ENCODE data around the gene FRMD4A. TPM values are rescaled to one million over a fixed set of nuclear protein-coding genes. Genes with fewer than 3 reads are reported as not detected.
"Not testable (repeated sequence)": the region's sequence is repeated elsewhere in the genome, so short reads cannot be mapped to it uniquely, and the experiment has no call there.

FRMD4A gene
- total RNA-seq, 2 experiments from 2014 or later: 7.1 to 7.2 TPM

DNA sequence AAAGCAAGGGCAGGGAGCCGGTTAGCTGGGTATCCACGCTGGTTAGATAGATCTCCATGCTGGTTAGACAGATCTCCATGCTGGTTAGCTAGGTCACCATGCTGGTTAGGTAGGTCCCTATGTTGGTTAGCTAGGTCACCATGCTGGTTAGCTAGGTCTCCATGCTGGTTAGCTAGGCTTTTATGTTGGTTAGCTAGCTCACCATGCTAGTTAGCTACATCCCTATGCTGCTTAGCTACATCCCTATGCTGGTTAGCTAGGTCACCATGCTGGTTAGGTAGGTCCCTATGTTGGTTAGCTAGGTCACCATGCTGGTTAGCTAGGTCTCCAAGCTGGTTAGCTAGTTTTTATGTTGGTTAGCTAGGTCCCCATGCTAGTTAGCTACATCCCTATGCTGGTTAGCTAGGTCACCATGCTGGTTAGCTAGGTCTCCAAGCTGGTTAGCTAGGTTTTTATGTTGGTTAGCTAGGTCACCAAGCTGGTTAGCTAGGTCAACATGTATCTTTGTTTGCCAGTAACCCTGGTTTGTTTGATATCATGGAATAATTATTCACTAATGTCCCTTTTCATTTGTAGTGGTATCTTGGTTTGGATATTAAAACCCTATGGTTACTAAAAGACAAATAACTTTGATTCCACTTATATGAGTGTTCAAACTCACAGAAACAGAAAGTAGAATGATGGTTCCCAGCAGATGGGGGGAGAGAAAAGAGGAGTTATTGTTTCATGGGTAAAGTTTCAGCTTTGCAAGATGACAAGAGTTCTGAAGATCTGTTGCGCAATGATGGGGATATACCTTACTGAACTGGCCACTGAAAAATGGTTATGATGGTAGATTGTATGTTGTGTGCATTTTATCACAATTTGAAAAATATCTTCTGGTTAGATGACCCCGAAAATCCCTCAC, 607.7 kb downstream of the FRMD4A start:
- Mint-ChIP-seq H3K27me3 (no peaks in the 10 kb centered on the region), H3K9me3 (no peaks in the 10 kb centered on the region), H3K36me3 (no peaks in the 10 kb centered on the region), H3K27ac (no peak overlapping the region), H3K4me1 (peaks cover 16% of the 10 kb centered on the region), H3K4me3 (no peak overlapping the region)
- no peak for DNase-seq

- Mint-ChIP-seq H3K27me3 (no peaks in the 10 kb centered on the region), H3K4me3 (no peak overlapping the region), H3K4me1 (peaks cover 20% of the 10 kb centered on the region), H3K9me3 (no peaks in the 10 kb centered on the region), H3K27ac (no peak overlapping the region), H3K36me3 (no peaks in the 10 kb centered on the region)
- no peak for DNase-seq
Observed at GRCh38 chr10:13721486-13721885, 609.2 kb downstream of the FRMD4A start.

- DNase-seq: no peak
- Mint-ChIP-seq H3K27me3 (no peaks in the 10 kb centered on the region), H3K27ac (no peak overlapping the region), H3K4me1 (peaks cover 20% of the 10 kb centered on the region), H3K36me3 (no peaks in the 10 kb centered on the region), H3K9me3 (no peaks in the 10 kb centered on the region), H3K4me3 (no peak overlapping the region)
Observed at GRCh38 chr10:13720699-13721098, 610.0 kb downstream of the FRMD4A start.

GRCh38 chr10:13719425-13719824, 611.3 kb downstream of the FRMD4A start:
- H3K27ac Mint-ChIP-seq: no peak overlapping the region
- no peaks in the 10 kb centered on the region for H3K9me3 Mint-ChIP-seq
- no peak for DNase-seq
- no peaks in the 10 kb centered on the region for H3K36me3 Mint-ChIP-seq
- peaks cover 20% of the 10 kb centered on the region for H3K4me1 Mint-ChIP-seq
- H3K27me3 Mint-ChIP-seq: no peaks in the 10 kb centered on the region
- H3K4me3 Mint-ChIP-seq: no peak overlapping the region

- no peaks in the 10 kb centered on the region for H3K27me3 Mint-ChIP-seq
- H3K27ac Mint-ChIP-seq: no peak overlapping the region
- H3K4me1 Mint-ChIP-seq: peaks cover 19% of the 10 kb centered on the region
- peak overlapping the region; percentile 69 for H3K4me3 Mint-ChIP-seq
- DNase-seq: no peak
- no peaks in the 10 kb centered on the region for H3K9me3 Mint-ChIP-seq
- no peaks in the 10 kb centered on the region for H3K36me3 Mint-ChIP-seq
Observed at GRCh38 chr10:13718820-13719219, 611.9 kb downstream of the FRMD4A start.

DNA sequence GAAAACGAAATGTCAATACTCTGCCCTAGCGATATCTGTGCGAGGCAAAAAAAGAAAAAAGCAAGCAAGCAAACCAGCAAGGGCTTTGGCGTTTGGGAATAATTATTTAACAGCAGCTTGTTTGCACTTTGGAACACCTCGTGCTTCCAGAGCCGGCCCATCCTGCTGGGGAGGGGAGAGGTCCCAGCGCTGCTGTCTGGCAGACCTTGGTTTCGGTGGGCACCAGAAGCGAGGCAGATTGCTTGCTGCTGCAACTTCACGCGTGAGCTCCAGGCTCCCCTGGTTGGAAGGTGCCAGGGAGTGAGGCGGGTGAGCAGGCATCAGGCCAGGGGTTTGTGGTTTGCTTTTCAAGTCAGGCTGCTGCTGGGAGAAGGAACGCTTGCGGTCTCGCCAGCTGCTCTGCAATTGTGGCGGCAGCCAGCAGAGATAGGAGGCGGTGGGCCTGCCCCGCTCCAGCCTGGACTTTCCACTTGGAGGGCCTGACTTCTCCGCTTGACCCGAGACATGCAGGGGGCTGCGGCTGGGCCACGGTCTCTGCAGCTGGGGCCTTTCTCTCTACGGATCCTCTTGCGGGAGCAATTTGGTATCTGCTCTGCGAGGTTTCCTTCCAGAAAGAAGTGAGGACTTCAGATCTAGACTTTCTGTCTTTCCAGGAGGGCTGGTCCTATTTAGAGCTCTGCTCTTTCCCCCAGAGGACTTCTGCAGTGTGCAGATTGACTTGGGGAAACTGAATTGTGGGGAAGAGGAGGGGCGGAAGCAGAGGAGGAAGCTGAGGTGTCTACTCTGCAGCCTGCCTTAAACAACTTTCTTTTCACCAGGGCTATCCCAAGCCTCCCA, 612.6 kb downstream of the FRMD4A start:
- H3K27me3 Mint-ChIP-seq: no peaks in the 10 kb centered on the region
- peak overlapping the region; percentile 69 for H3K4me3 Mint-ChIP-seq
- no peaks in the 10 kb centered on the region for H3K36me3 Mint-ChIP-seq
- no peak overlapping the region for H3K27ac Mint-ChIP-seq
- peak; percentile 41 for DNase-seq
- no peaks in the 10 kb centered on the region for H3K9me3 Mint-ChIP-seq
- peaks cover 16% of the 10 kb centered on the region for H3K4me1 Mint-ChIP-seq

GRCh38 chr10:13717571-13717935, 613.2 kb downstream of the FRMD4A start:
- no peaks in the 10 kb centered on the region for H3K27me3 Mint-ChIP-seq
- H3K4me3 Mint-ChIP-seq: peak overlapping the region; percentile 69
- DNase-seq: no peak
- no peaks in the 10 kb centered on the region for H3K36me3 Mint-ChIP-seq
- H3K9me3 Mint-ChIP-seq: no peaks in the 10 kb centered on the region
- H3K27ac Mint-ChIP-seq: no peak overlapping the region
- peaks cover 22% of the 10 kb centered on the region for H3K4me1 Mint-ChIP-seq

- peaks cover 26% of the 10 kb centered on the region for H3K4me1 Mint-ChIP-seq
- H3K4me3 Mint-ChIP-seq: no peak overlapping the region
- H3K27me3 Mint-ChIP-seq: no peaks in the 10 kb centered on the region
- H3K9me3 Mint-ChIP-seq: no peaks in the 10 kb centered on the region
- no peak overlapping the region for H3K27ac Mint-ChIP-seq
- no peaks in the 10 kb centered on the region for H3K36me3 Mint-ChIP-seq
- DNase-seq: no peak
Observed at GRCh38 chr10:13716081-13717071, 614.3 kb downstream of the FRMD4A start.

- not testable (repeated sequence) for H3K4me3 Mint-ChIP-seq, H3K27ac Mint-ChIP-seq, H3K36me3 Mint-ChIP-seq
Observed at GRCh38 chr10:13715596-13715995, 615.1 kb downstream of the FRMD4A start.

DNA sequence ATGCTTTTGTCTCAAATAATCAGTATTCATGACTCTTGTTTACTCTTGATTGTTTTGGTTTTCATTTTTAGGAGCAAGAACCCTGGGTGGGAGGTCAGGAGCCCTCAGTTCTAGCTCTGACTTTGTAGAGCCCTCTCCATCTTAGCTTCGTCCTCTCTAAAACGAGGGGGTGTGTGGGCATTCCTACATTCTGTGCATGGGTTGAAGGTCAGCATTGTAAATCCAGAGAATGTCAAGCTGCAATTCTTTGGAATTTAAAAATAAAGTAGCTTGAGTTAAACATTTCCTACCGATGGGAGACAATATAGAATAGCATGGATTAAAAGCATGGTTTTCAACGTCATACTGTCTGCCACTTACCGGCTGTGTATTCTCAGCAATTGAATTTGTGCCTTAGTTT, 615.6 kb downstream of the FRMD4A start:
- Mint-ChIP-seq H3K4me1 (peaks cover 26% of the 10 kb centered on the region), H3K27me3 (no peaks in the 10 kb centered on the region), H3K27ac (no peak overlapping the region), H3K36me3 (no peaks in the 10 kb centered on the region), H3K4me3 (no peak overlapping the region), H3K9me3 (no peaks in the 10 kb centered on the region)
- no peak for DNase-seq

More at GRCh38 chr10:13715596-13715995, 615.1 kb downstream of the FRMD4A start:
- H3K27me3 Mint-ChIP-seq, H3K9me3 Mint-ChIP-seq, DNase-seq: not testable (repeated sequence)
- peaks cover 26% of the 10 kb centered on the region for H3K4me1 Mint-ChIP-seq

GRCh38 chr10:13712837-13713581, 617.7 kb downstream of the FRMD4A start:
- Mint-ChIP-seq H3K27ac (no peak overlapping the region), H3K36me3 (no peaks in the 10 kb centered on the region), H3K4me3 (no peak overlapping the region), H3K9me3 (no peaks in the 10 kb centered on the region), H3K27me3 (peaks cover 5% of the 10 kb centered on the region), H3K4me1 (peaks cover 17% of the 10 kb centered on the region)
- DNase-seq: peak; percentile 56

DNA sequence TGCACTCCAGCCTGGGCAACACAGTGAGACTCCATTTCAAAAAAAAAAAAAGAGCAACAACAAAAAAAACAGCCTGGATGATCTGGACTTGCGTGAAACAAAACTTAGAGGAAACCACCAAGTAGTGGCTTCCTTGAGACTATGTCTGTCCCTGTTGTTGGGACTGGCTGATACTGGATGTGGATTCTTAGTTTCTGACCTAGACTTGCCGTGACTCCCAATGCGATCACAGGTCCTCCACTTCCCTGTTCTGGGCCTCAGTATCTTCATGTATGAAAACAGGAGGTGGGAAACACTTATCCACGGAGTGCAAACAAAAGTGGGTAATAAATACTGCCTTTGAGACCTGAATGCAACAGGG, 618.3 kb downstream of the FRMD4A start:
- no peaks in the 10 kb centered on the region for H3K9me3 Mint-ChIP-seq
- peaks cover 10% of the 10 kb centered on the region for H3K27me3 Mint-ChIP-seq
- H3K4me3 Mint-ChIP-seq: no peak overlapping the region
- DNase-seq: no peak
- H3K36me3 Mint-ChIP-seq: no peaks in the 10 kb centered on the region
- peaks cover 18% of the 10 kb centered on the region for H3K4me1 Mint-ChIP-seq
- no peak overlapping the region for H3K27ac Mint-ChIP-seq

DNA sequence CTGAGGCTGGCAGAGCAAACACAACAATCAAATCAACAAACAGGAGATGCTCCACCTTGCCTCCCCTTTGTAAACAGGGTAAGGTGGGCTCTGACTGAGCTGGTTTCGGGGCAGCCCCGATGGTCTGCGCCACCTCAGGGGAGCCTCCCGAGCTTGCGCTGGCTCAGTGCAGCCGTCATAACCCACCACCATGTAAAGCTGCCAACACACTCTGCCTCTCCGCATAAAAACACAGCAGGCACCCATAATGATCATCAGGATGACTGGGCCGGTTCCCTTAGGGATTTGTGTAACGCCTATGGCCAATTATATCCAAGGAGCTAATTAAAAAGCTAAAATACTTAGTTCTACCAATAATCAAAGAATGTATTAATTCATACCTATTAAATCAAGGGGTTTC, 619.4 kb downstream of the FRMD4A start:
- no peak for DNase-seq
- H3K9me3 Mint-ChIP-seq: no peaks in the 10 kb centered on the region
- no peak overlapping the region for H3K27ac Mint-ChIP-seq
- H3K4me3 Mint-ChIP-seq: no peak overlapping the region
- no peaks in the 10 kb centered on the region for H3K36me3 Mint-ChIP-seq
- H3K4me1 Mint-ChIP-seq: peaks cover 29% of the 10 kb centered on the region
- H3K27me3 Mint-ChIP-seq: peaks cover 22% of the 10 kb centered on the region
